ENCODE measurements around the gene PTPRM. TPM values are rescaled to one million over a fixed set of nuclear protein-coding genes. Genes with fewer than 3 reads are reported as not detected.

PTPRM gene
- total and polyA plus RNA-seq, 9 donors = 45.6 to 82.0 (median 56.9) TPM

- Histone ChIP-seq H3K4me3 (no peak overlapping the region), H3K27me3 (no peaks in the 10 kb centered on the region), H3K36me3 (no peaks in the 10 kb centered on the region), H3K27ac (no peak overlapping the region), H3K9me3 (no peaks in the 10 kb centered on the region), H3K4me1 (ENCODE audit: insufficient read depth) (no peaks in the 10 kb centered on the region)
- no peak for DNase-seq
- 86 to 88% (median 88%) methylated on average over 7 of the region's 7 CpGs for WGBS, 3 donors
- intact Hi-C loops (cut with DNase I) = no loop called here
- TF ChIP-seq CTCF (IDR thresholded peaks at IDR 0.05) (no peak), POLR2A (IDR thresholded peaks at IDR 0.05) (no peak), EP300 (IDR thresholded peaks at IDR 0.05) (no peak)
Measured at GRCh38 chr18:8303151-8303755, 736.1 kb downstream of the PTPRM start.

GRCh38 chr18:8307960-8308359 is 740.8 kb downstream of the PTPRM start:
- DNase-seq = no peak
- TF ChIP-seq EP300 (IDR thresholded peaks at IDR 0.05) (no peak), CTCF (IDR thresholded peaks at IDR 0.05) (no peak), POLR2A (IDR thresholded peaks at IDR 0.05) (no peak)

GRCh38 chr18:8313043-8313442 is 745.9 kb downstream of the PTPRM start:
- Histone ChIP-seq H3K4me3 (no peak overlapping the region), H3K27ac (no peak overlapping the region), H3K27me3 (no peaks in the 10 kb centered on the region), H3K4me1 (ENCODE audit: insufficient read depth) (no peaks in the 10 kb centered on the region), H3K9me3 (no peaks in the 10 kb centered on the region), H3K36me3 (no peaks in the 10 kb centered on the region)
- 70 to 77% (median 75%) methylated on average over 2 of the region's 2 CpGs for WGBS, 3 donors
- TF ChIP-seq CTCF (IDR thresholded peaks at IDR 0.05) (no peak), POLR2A (IDR thresholded peaks at IDR 0.05) (no peak), EP300 (IDR thresholded peaks at IDR 0.05) (no peak)
- intact Hi-C loops (cut with DNase I) = no loop called here
- no peak for DNase-seq

More at GRCh38 chr18:8307960-8308359, 740.8 kb downstream of the PTPRM start:
- Histone ChIP-seq H3K27me3 (no peaks in the 10 kb centered on the region), H3K4me3 (no peak overlapping the region), H3K4me1 (ENCODE audit: insufficient read depth) (no peaks in the 10 kb centered on the region), H3K27ac (no peak overlapping the region), H3K36me3 (no peaks in the 10 kb centered on the region), H3K9me3 (no peaks in the 10 kb centered on the region)
- intact Hi-C loops (cut with DNase I) = no loop called here

GRCh38 chr18:8314124-8314523 is 747.0 kb downstream of the PTPRM start:
- no peak overlapping the region for H3K27ac ChIP-seq
- 91 to 100% (median 93%) methylated on average over 2 of the region's 2 CpGs for WGBS, 3 donors
- H3K27me3 ChIP-seq = no peaks in the 10 kb centered on the region
- H3K4me1 ChIP-seq (ENCODE audit: insufficient read depth) = no peaks in the 10 kb centered on the region
- TF ChIP-seq CTCF (IDR thresholded peaks at IDR 0.05) = no peak
- no peak for TF ChIP-seq EP300 (IDR thresholded peaks at IDR 0.05)
- intact Hi-C loops (cut with DNase I) = no loop called here
- DNase-seq = no peak
- H3K9me3 ChIP-seq = no peaks in the 10 kb centered on the region
- H3K4me3 ChIP-seq = no peak overlapping the region
- no peaks in the 10 kb centered on the region for H3K36me3 ChIP-seq

Data from ovary (tissue), 9 donors.